K562 (cell line): ENCODE measurements around the gene KCNJ10. TPM values are rescaled to one million over a fixed set of nuclear protein-coding genes. Genes with fewer than 3 reads are reported as not detected.
A peak's percentile ranks its signal among the peaks of the same experiment; 100 is the strongest.

Experiments
- ATAC-seq: fragments of 200-7000 bp; cut with Tn5 transposase; 3 replicates; pipeline ENCODE4 v1.9.1; 2020; ENCODE audit warnings: moderate library complexity
- BruUV-seq: library from RNA; stranded (reverse); fragments of 400-500 nt; replicated peaks from 2 replicates; lab custom pipeline; 2021; lab: Mats Ljungman, UMichigan
- CTCF ChIA-PET: fragments of 300-600 bp; formaldehyde crosslinking; extraction: SDS; loops from one replicate; lab custom pipeline; 2021; ENCODE audit warnings: low intra/inter-chr PET ratio; lab: Yijun Ruan, JAX
- POLR2A ChIA-PET: fragments of 300-600, 350-650 bp; sonication (Branson Sonifier 250); formaldehyde crosslinking; extraction: SDS; loops from one replicate; lab custom pipeline; 2021; ENCODE audit warnings: antibody characterized with exemption, inconsistent platforms; lab: Yijun Ruan, JAX
- DNase-seq, 4 experiments: peaks; one replicate each; pipeline versions ENCODE4 v3.0.0 to v3.0.0-alpha.2; 2011 to 2018; ENCODE audit warnings: low spot score in 3 of 4, mixed read lengths in 3 of 4; ENCODE audit errors: extremely low read depth in 1 of 4
- FAIRE-seq: peaks from 2 replicates; lab custom pipeline; 2011; peaks lifted over from hg19 to GRCh38; lab: Jason Lieb, UNC
- H2AFZ ChIP-seq: 2 replicates; pipeline ENCODE4 v1.6.0; 2011; ENCODE audit warnings: low read depth, low read length, control low read depth, inconsistent platforms
- H3K27ac ChIP-seq: fragments of 200-600 bp; 3 replicates; pipeline ENCODE4 v1.8.0; 2011; ENCODE audit warnings: low read depth, mild to moderate bottlenecking, control low read depth, inconsistent platforms, low read length, moderate library complexity, mixed read lengths; ENCODE audit errors: extremely low read depth
- H3K27me3 ChIP-seq, 2 experiments: fragments of 300-600 bp in 1 of 2; 2 replicates in 1 of 2; 3 replicates in 1 of 2; pipeline versions ENCODE4 v1.6.0 to v1.8.0; 2011; ENCODE audit warnings: inconsistent platforms in 2 of 2, low read length in 2 of 2, mild to moderate bottlenecking in 1 of 2, mixed read lengths in 1 of 2, moderate library complexity in 1 of 2; ENCODE audit not compliant: control insufficient read depth in 2 of 2, insufficient read depth in 2 of 2
- H3K36me3 ChIP-seq: fragments of 300-600 bp; 3 replicates; pipeline ENCODE4 v1.8.0; 2011; ENCODE audit warnings: mild to moderate bottlenecking, low read length, inconsistent platforms; ENCODE audit not compliant: control insufficient read depth, insufficient read depth
- H3K4me1 ChIP-seq, 2 experiments: fragments of 200-600 bp in 1 of 2; replicated peaks in 1 of 2; 2 replicates in 1 of 2; 3 replicates in 1 of 2; pipeline versions ENCODE4 v1.5.1 to v1.8.0; 2011; ENCODE audit warnings: inconsistent platforms in 2 of 2, low read length in 2 of 2, mild to moderate bottlenecking in 1 of 2, mixed read lengths in 1 of 2, moderate library complexity in 1 of 2; ENCODE audit not compliant: control insufficient read depth in 2 of 2, insufficient read depth in 2 of 2
- H3K4me2 ChIP-seq: 2 replicates; pipeline ENCODE4 v1.6.1; 2011; ENCODE audit warnings: low read length, control low read depth, inconsistent platforms, mixed read lengths; ENCODE audit not compliant: insufficient read depth
- H3K4me3 ChIP-seq: fragments of 200-600 bp; sonication (generic), shearing (Covaris generic); 2 replicates; pipeline ENCODE4 v1.5.1; 2016; ENCODE audit warnings: control low read depth, inconsistent platforms
- H3K79me2 ChIP-seq: fragments of 200-600 bp; 3 replicates; pipeline ENCODE4 v1.8.0; 2011; ENCODE audit warnings: low read length, inconsistent platforms; ENCODE audit not compliant: control insufficient read depth, insufficient read depth
- H3K9ac ChIP-seq, 2 experiments: 2 replicates each; pipeline versions ENCODE4 v1.6.0 to v1.6.1; 2011; ENCODE audit warnings: low read depth in 2 of 2, low read length in 2 of 2, control low read depth in 1 of 2, inconsistent platforms in 1 of 2, mild to moderate bottlenecking in 1 of 2, mixed read lengths in 1 of 2; ENCODE audit not compliant: insufficient read depth in 1 of 2
- H3K9me1 ChIP-seq: one replicate; pipeline ENCODE4 v1.6.0; 2011; ENCODE audit warnings: inconsistent platforms, mild to moderate bottlenecking, low read length, moderate library complexity; ENCODE audit not compliant: control insufficient read depth, insufficient read depth
- H3K9me3 ChIP-seq: replicated peaks from 2 replicates; pipeline ENCODE4 v1.5.1; 2011; ENCODE audit warnings: low read depth, low read length, inconsistent platforms; ENCODE audit not compliant: control insufficient read depth, insufficient read depth
- H4K20me1 ChIP-seq: replicated peaks from 2 replicates; pipeline ENCODE4 v1.6.1; 2011; ENCODE audit warnings: low read length, inconsistent platforms, mixed read lengths; ENCODE audit not compliant: control insufficient read depth, insufficient read depth
- BRD4 ChIP-seq: fragments of 200-600 bp; sonication (generic); IDR thresholded peaks from 2 replicates; pipeline ENCODE4 v1.6.1; 2017; ENCODE audit warnings: inconsistent platforms
- DNMT1 ChIP-seq: fragments of 450-650 bp; IDR thresholded peaks from 2 replicates; pipeline ENCODE4 v1.6.1; 2016; ENCODE audit warnings: antibody characterized with exemption, mild to moderate bottlenecking
- HNRNPL ChIP-seq: fragments of 200-400 bp; formaldehyde crosslinking; IDR thresholded peaks from 2 replicates; pipeline ENCODE4 v1.6.1; 2017; ENCODE audit warnings: low read depth, mild to moderate bottlenecking, low read length
- JUND ChIP-seq, 2 experiments: IDR thresholded peaks; 2 replicates in 1 of 2; 3 replicates in 1 of 2; pipeline ENCODE4 v1.6.1; 2011; ENCODE audit warnings: borderline replicate concordance in 2 of 2, low read depth in 2 of 2, low read length in 2 of 2, improper control_type of control experiment in 1 of 2, missing biosample characterization in 1 of 2, missing genetic modification characterization in 1 of 2, missing genetic modification reagents in 1 of 2
- MED1 ChIP-seq: sonication (generic); formaldehyde crosslinking; IDR thresholded peaks from 2 replicates; pipeline ENCODE4 v1.8.1; 2023; ENCODE audit warnings: missing genetic modification reagents, borderline replicate concordance
- NFXL1 ChIP-seq: fragments of 450-650 bp; formaldehyde crosslinking; IDR thresholded peaks from 2 replicates; pipeline ENCODE4 v1.4.0; 2021; ENCODE audit warnings: mild to moderate bottlenecking
- PCBP2 ChIP-seq: fragments of 200-400 bp; formaldehyde crosslinking; IDR thresholded peaks from 2 replicates; pipeline ENCODE4 v1.6.1; 2018; ENCODE audit warnings: low read length, low read depth, mild to moderate bottlenecking, moderate library complexity; ENCODE audit not compliant: poor library complexity, severe bottlenecking
- SIN3B ChIP-seq: fragments of 450-650 bp; IDR thresholded peaks from 2 replicates; pipeline ENCODE4 v1.6.1; 2017; ENCODE audit warnings: low read depth, mild to moderate bottlenecking, moderate library complexity
- SMARCC2 ChIP-seq: fragments of 450-650 bp; IDR thresholded peaks from 2 replicates; pipeline ENCODE4 v1.6.1; 2017; ENCODE audit warnings: antibody characterized with exemption, moderate library complexity, mild to moderate bottlenecking, low read depth
- TAF7 ChIP-seq: fragments of 450-650 bp; IDR thresholded peaks from 2 replicates; pipeline ENCODE4 v1.6.1; 2016; ENCODE audit warnings: missing genetic modification characterization, missing compliant biosample characterization
- YY1 ChIP-seq, 3 experiments: IDR thresholded peaks; 2 replicates each; pipeline ENCODE4 v1.6.1; 2011; ENCODE audit warnings: low read length in 2 of 3, mild to moderate bottlenecking in 2 of 3, moderate library complexity in 2 of 3, borderline replicate concordance in 1 of 3, control low read depth in 1 of 3, low read depth in 1 of 3; ENCODE audit not compliant: insufficient read depth in 3 of 3, insufficient replicate concordance in 2 of 3, control insufficient read depth in 1 of 3, insufficient read length in 1 of 3; ENCODE audit errors: extremely low read depth in 1 of 3
- ZBTB1 ChIP-seq: sonication (generic); formaldehyde crosslinking; IDR thresholded peaks from 2 replicates; pipeline ENCODE4 v1.8.1; 2023; ENCODE audit warnings: missing genetic modification reagents, low read depth, mild to moderate bottlenecking, borderline replicate concordance
- ZNF133 ChIP-seq: fragments of 250-450 bp; sonication (Bioruptor Pico); IDR thresholded peaks from 2 replicates; pipeline ENCODE4 v1.4.0; 2020; ENCODE audit warnings: mild to moderate bottlenecking
- ZNF232 ChIP-seq: sonication (generic); formaldehyde crosslinking; IDR thresholded peaks from 2 replicates; pipeline ENCODE4 v1.8.0; 2022; ENCODE audit warnings: mild to moderate bottlenecking, missing genetic modification reagents
- WGBS: fragments of 100-300 bp; shearing (Covaris generic); methylation state at CpG from one replicate; pipeline ENCODE4 v1.1.6; 2016; ENCODE audit warnings: low coverage, mixed read lengths; ENCODE audit not compliant: insufficient coverage; ENCODE audit errors: missing lambda C conversion rate; 5-methylcytosine and 5-hydroxymethylcytosine counted together
- in situ Hi-C: fragments of 300-500 bp; cut with MboI; formaldehyde crosslinking; loops from 4 replicates; pipeline ENCODE4 v1.15.0; 2018; ENCODE audit warnings: inconsistent platforms, mixed read lengths
- intact Hi-C: fragments of 100-400 bp; cut with micrococcal nuclease; formaldehyde crosslinking; loops from 2 replicates; pipeline ENCODE4 v1.14.2; 2022
- polyA plus RNA-seq, 8 experiments: library from polyadenylated mRNA; depleted of rRNA in 4 of 8; stranded (reverse) in 5 of 8; unstranded in 3 of 8; fragments of >200 nt; fragmentation: Nextera tagmentation in 2 of 8; fragmentation: Illumina TruSeq in 1 of 8; extraction: Ambion mirVana in 2 of 8; extraction: Trizol in 1 of 8; gene quantifications; 2 replicates each; pipeline versions ENCODE4 v1.2.1 to v1.2.3, GENCODE V29; 2011 to 2014; ENCODE audit warnings: inconsistent platforms in 1 of 8, missing spikeins in 1 of 8
- total RNA-seq, 7 experiments: library from RNA; depleted of rRNA in 6 of 7; stranded (reverse); fragments of >200 nt in 6 of 7; fragmentation: Illumina TruSeq in 2 of 7; extraction: Trizol in 2 of 7; gene quantifications; 2 replicates each; pipeline versions ENCODE4 v1.2.1 to v1.2.3, GENCODE V29; 2011 to 2021; ENCODE audit warnings: low replicate concordance in 1 of 7
- TF ChIP-seq, protein P1 (sequence below), 2 experiments: fragments of 450-650 bp in 1 of 2; sonication (generic) in 1 of 2; formaldehyde crosslinking in 1 of 2; IDR thresholded peaks in 1 of 2; conservative IDR thresholded peaks in 1 of 2; 2 replicates each; pipeline versions ENCODE4 v1.6.1 to v1.8.1; 2016 to 2023; ENCODE audit warnings: mild to moderate bottlenecking in 2 of 2, moderate library complexity in 2 of 2, inconsistent platforms in 1 of 2, missing genetic modification reagents in 1 of 2

Gene KCNJ10
- total and polyA plus RNA-seq, 9 of the 15 experiments (the other 6 are each of a cell fraction or from before 2014, with no cell fraction given): 0.06 to 0.11 TPM; not detected in 7

DNA sequence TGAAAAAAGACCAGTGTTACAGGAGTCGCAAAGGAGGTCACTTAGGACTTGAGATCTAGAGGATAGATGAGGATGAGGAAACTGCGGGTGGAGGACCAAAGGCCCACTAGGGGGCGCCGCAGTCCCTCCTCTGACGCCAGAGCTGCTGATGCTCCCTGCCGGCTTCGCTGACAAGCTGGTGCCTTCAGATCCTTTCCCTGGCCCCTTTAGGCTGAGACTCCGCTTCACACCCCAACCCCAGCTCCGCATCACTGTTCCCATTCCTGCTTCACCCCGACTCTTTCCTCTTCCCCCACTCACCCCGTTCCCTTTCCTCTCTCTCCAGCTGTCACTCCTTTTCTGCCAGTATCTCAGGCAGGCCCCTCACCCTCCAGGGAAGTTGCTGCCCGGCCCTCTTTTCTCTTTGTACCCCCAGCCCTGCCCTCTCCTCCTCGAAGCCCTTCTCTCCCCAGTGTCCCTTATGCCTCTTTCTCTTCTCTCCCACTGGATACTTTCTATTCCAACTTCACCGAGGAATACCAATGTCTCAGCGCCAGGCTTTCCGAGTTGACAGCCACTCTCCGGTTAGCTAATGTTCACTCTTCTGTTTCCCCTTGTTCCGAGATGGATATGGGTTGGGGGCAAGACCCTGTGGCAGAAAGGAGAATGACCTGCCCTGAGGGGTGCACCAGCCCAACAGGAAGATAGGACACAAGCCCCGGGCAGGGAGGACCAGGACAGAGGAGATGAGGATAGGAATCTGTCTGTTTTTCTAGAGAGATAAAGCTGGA, 15.9 kb upstream of the KCNJ10 start (continued):
- peak; percentile 62; the same call in 1 of the 2 replicates for TF ChIP-seq JUND (IDR thresholded peaks at IDR 0.05; ENCODE audit: borderline replicate concordance, low read depth, low read length)
- TF ChIP-seq JUND (tag; IDR thresholded peaks at IDR 0.05; ENCODE audit: borderline replicate concordance, low read depth, low read length): no peak; the same call in 2 of the 3 replicates
- no peak for TF ChIP-seq ZNF232 (CRISPR knock-in tag)
- TF ChIP-seq SMARCC2: no peak

DNA sequence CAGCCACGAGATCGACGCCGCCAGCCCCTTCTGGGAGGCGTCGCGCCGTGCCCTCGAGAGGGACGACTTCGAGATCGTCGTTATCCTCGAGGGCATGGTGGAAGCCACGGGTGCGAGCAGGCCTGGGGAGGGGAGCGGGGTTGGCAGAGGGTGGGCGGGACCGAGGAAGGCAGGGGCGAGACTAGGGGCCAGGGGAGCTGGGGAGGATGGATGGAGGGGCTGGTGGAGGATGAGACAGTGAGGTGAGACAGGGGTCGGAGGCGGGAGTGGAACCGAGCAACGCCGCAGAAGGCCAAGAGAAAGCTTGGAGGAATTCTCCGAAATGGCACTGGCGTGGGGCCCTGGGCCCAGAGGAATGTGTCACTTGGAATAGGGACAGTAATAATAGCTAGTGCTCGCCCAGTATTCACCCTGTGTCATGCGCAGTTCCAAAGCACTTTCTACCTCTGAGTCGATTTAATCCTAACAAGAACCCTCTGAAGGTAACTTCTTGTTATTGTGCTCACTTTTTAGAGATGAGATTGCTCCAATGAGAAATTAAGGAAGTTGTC, 14.9 kb upstream of the KCNJ10 start:
- peaks cover 0 to 16% of the 10 kb centered on the region in 2 experiments; a peak in 1 of 5 replicates for H3K4me1 ChIP-seq
- WGBS: 64% methylated on average over 15 of the region's 30 CpGs
- H3K4me2 ChIP-seq: no peak overlapping the region
- H3K79me2 ChIP-seq: no peaks in the 10 kb centered on the region
- ChIA-PET POLR2A (interaction anchor here (0.6 kb wide), 1 partner anchor 271 kb away, joined by 3 read pairs; no protein-coding TSS in a partner anchor), CTCF (interaction anchor here (1.2 to 1.6 kb wide), 7 partner anchors 14 to 291 kb away, joined by 3 to 10 read pairs (median 4); partner anchors contain the start of gene IGSF8)
- FAIRE-seq (no peak), ATAC-seq (no peak), DNase-seq (no peak)
- no peak overlapping the region for H3K4me3 ChIP-seq
- intact Hi-C loops: loop anchor here (1.0 to 5.0 kb wide), 3 partner anchors 78 to 291 kb away; no protein-coding TSS in a partner anchor
- no peak overlapping the region for H3K9ac ChIP-seq
- no peaks in the 10 kb centered on the region for H3K9me1 ChIP-seq
- H4K20me1 ChIP-seq: peaks cover 7% of the 10 kb centered on the region; the same call in 1 of the 2 replicates
- no peak overlapping the region for H3K27ac ChIP-seq
- H2AFZ ChIP-seq: no peak overlapping the region
- in situ Hi-C loops: no loop called here
- no peaks in the 10 kb centered on the region for H3K36me3 ChIP-seq
- BruUV-seq: no TSS peak
- H3K9me3 ChIP-seq: no peaks in the 10 kb centered on the region
- peaks cover 9 to 20% of the 10 kb centered on the region in 2 experiments; a peak in 4 of 5 replicates for H3K27me3 ChIP-seq
- no peak for TF ChIP-seq PCBP2
- TF ChIP-seq YY1 (IDR thresholded peaks at IDR 0.05; ENCODE audit: borderline replicate concordance in 1 of 3, control insufficient read depth in 1 of 3, extremely low read depth in 1 of 3, insufficient read depth in 3 of 3, insufficient read length in 1 of 3, insufficient replicate concordance in 2 of 3, low read depth in 1 of 3, low read length in 2 of 3): no peak
- TF ChIP-seq BRD4: no peak
- TF ChIP-seq, protein P1, sequence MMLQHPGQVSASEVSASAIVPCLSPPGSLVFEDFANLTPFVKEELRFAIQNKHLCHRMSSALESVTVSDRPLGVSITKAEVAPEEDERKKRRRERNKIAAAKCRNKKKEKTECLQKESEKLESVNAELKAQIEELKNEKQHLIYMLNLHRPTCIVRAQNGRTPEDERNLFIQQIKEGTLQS (IDR thresholded peaks at IDR 0.05): no peak
- TF ChIP-seq, protein P1 (CRISPR knock-in tag; conservative IDR thresholded peaks at IDR 0.05): no peak
- TF ChIP-seq TAF7 (tag): no peak
- TF ChIP-seq NFXL1 (CRISPR knock-in tag): no peak
- TF ChIP-seq SIN3B: no peak
- no peak for TF ChIP-seq ZBTB1 (CRISPR knock-in tag)
- no peak for TF ChIP-seq DNMT1
- TF ChIP-seq HNRNPL: no peak
- TF ChIP-seq ZNF133 (CRISPR knock-in tag): no peak
- no peak for TF ChIP-seq MED1
